Neural cell (in vitro differentiated cells): ENCODE data around the gene GPR152. TPM values are rescaled to one million over a fixed set of nuclear protein-coding genes. Genes with fewer than 3 reads are reported as not detected.

ENCODE experiments used
- H2AFZ ChIP-seq: fragments of 200-600, 300-800 bp; sonication (generic), shearing (Covaris generic); 2 replicates; pipeline ENCODE4 v1.6.0; 2014; ENCODE audit warnings: low read depth, mild to moderate bottlenecking, antibody characterized with exemption, low read length, moderate library complexity
- H3F3A ChIP-seq: fragments of 200-600 bp; shearing (Covaris generic); 2 replicates; pipeline ENCODE4 v1.6.1; 2016; ENCODE audit warnings: mild to moderate bottlenecking, moderate library complexity, mixed read lengths, antibody characterized with exemption, low read length; ENCODE audit not compliant: insufficient read depth, poor library complexity, severe bottlenecking
- H3K27ac ChIP-seq: fragments of 200-600, 300-800 bp; sonication (generic), shearing (Covaris generic); 2 replicates; pipeline ENCODE4 v1.5.1; 2014; ENCODE audit warnings: mild to moderate bottlenecking, low read length, moderate library complexity
- H3K27me3 ChIP-seq: fragments of 300-800, 200-600 bp; sonication (generic), shearing (Covaris generic); 2 replicates; pipeline ENCODE4 v1.6.0; 2014; ENCODE audit warnings: mild to moderate bottlenecking, low read depth, low read length, moderate library complexity; ENCODE audit not compliant: insufficient read depth
- H3K36me3 ChIP-seq: fragments of 300-800, 200-600 bp; sonication (generic), shearing (Covaris generic); 2 replicates; pipeline ENCODE4 v1.5.1; 2014; ENCODE audit warnings: mild to moderate bottlenecking, antibody characterized with exemption, low read length, moderate library complexity; ENCODE audit not compliant: insufficient read depth
- H3K4me2 ChIP-seq: fragments of 300-800, 200-600 bp; sonication (generic), shearing (Covaris generic); 2 replicates; pipeline ENCODE4 v1.6.0; 2014; ENCODE audit warnings: mild to moderate bottlenecking, low read length
- H3K4me3 ChIP-seq: fragments of 300-800, 200-600 bp; sonication (generic), shearing (Covaris generic); 2 replicates; pipeline ENCODE4 v1.5.1; 2014; ENCODE audit warnings: mild to moderate bottlenecking, low read length, moderate library complexity
- H3K79me2 ChIP-seq: fragments of 200-600 bp; shearing (Covaris generic); replicated peaks from 2 replicates; pipeline ENCODE4 v1.6.0; 2014; ENCODE audit warnings: mild to moderate bottlenecking, low read length, moderate library complexity; ENCODE audit not compliant: insufficient read depth
- H3K9ac ChIP-seq: fragments of 300-800, 200-600 bp; sonication (generic), shearing (Covaris generic); 2 replicates; pipeline ENCODE4 v1.6.1; 2016; ENCODE audit warnings: mild to moderate bottlenecking, low read length, mixed read lengths
- H3K9me2 ChIP-seq: fragments of 200-600 bp; shearing (Covaris generic); 2 replicates; pipeline ENCODE4 v1.6.1; 2016; ENCODE audit warnings: mild to moderate bottlenecking, low read length, mixed read lengths; ENCODE audit not compliant: insufficient read depth
- H3K9me3 ChIP-seq: fragments of 200-600, 300-800 bp; sonication (generic), shearing (Covaris generic); 2 replicates; pipeline ENCODE4 v1.6.1; 2016; ENCODE audit warnings: mild to moderate bottlenecking, mixed run types, low read length, moderate library complexity, mixed read lengths
- H4K20me1 ChIP-seq: fragments of 200-600 bp; shearing (Covaris generic); 2 replicates; pipeline ENCODE4 v1.6.1; 2016; ENCODE audit warnings: mild to moderate bottlenecking, mixed run types; ENCODE audit not compliant: insufficient read depth
- EP300 ChIP-seq: fragments of 450-650 bp; conservative IDR thresholded peaks from 2 replicates; pipeline ENCODE4 v1.6.1; 2014; ENCODE audit warnings: antibody characterized with exemption, mild to moderate bottlenecking, moderate library complexity; ENCODE audit not compliant: poor library complexity, severe bottlenecking
- EZH2 ChIP-seq: fragments of 200-600, 300-800 bp; shearing (Covaris generic), sonication (generic); IDR thresholded peaks from 2 replicates; pipeline ENCODE4 v1.6.1; 2014; ENCODE audit warnings: antibody characterized with exemption, low read length, borderline replicate concordance, mild to moderate bottlenecking; ENCODE audit not compliant: insufficient read depth, poor library complexity, severe bottlenecking
- MXI1 ChIP-seq: fragments of 450-650 bp; conservative IDR thresholded peaks from 2 replicates; pipeline ENCODE4 v1.6.1; 2014; ENCODE audit warnings: antibody characterized with exemption, mild to moderate bottlenecking; ENCODE audit not compliant: poor library complexity, severe bottlenecking
- POLR2AphosphoS5 ChIP-seq: IDR thresholded peaks from 2 replicates; pipeline ENCODE4 v1.6.1; 2012
- RAD21 ChIP-seq: fragments of 450-650 bp; conservative IDR thresholded peaks from 2 replicates; pipeline ENCODE4 v1.6.1; 2014; ENCODE audit warnings: antibody characterized with exemption, mild to moderate bottlenecking, moderate library complexity
- REST ChIP-seq: IDR thresholded peaks from 2 replicates; pipeline ENCODE4 v1.6.1; 2012; ENCODE audit warnings: borderline replicate concordance
- SMC3 ChIP-seq: fragments of 450-650 bp; conservative IDR thresholded peaks from 2 replicates; pipeline ENCODE4 v1.6.1; 2014; ENCODE audit warnings: antibody characterized with exemption, mild to moderate bottlenecking, moderate library complexity; ENCODE audit not compliant: poor library complexity
- TAF1 ChIP-seq: IDR thresholded peaks from 2 replicates; pipeline ENCODE4 v1.6.1; 2012; ENCODE audit warnings: low read depth
- polyA plus RNA-seq: library from polyadenylated mRNA; depleted of rRNA; stranded (reverse); fragments of >200 nt; gene quantifications from 2 replicates; pipeline ENCODE4 v1.2.3, GENCODE V29; 2014
- TF ChIP-seq, protein P1 (sequence below): fragments of 450-650 bp; IDR thresholded peaks from 2 replicates; pipeline ENCODE4 v1.5.1; 2014; ENCODE audit warnings: antibody characterized with exemption, mild to moderate bottlenecking, moderate library complexity; ENCODE audit not compliant: poor library complexity, severe bottlenecking

GPR152 gene
- polyA plus RNA-seq, 1 donor from 2014 or later = not detected

- H3K27me3 ChIP-seq = no peaks in the 10 kb centered on the region
- no peaks in the 10 kb centered on the region for H3F3A ChIP-seq
- H3K9ac ChIP-seq = no peak overlapping the region
- no peaks in the 10 kb centered on the region for H4K20me1 ChIP-seq
- H3K79me2 ChIP-seq = peaks cover 15% of the 10 kb centered on the region
- no peak overlapping the region for H2AFZ ChIP-seq
- no peak overlapping the region for H3K27ac ChIP-seq
- H3K4me3 ChIP-seq = no peak overlapping the region
- no peaks in the 10 kb centered on the region for H3K9me3 ChIP-seq
- H3K36me3 ChIP-seq = no peaks in the 10 kb centered on the region
- TF ChIP-seq, protein P1, sequence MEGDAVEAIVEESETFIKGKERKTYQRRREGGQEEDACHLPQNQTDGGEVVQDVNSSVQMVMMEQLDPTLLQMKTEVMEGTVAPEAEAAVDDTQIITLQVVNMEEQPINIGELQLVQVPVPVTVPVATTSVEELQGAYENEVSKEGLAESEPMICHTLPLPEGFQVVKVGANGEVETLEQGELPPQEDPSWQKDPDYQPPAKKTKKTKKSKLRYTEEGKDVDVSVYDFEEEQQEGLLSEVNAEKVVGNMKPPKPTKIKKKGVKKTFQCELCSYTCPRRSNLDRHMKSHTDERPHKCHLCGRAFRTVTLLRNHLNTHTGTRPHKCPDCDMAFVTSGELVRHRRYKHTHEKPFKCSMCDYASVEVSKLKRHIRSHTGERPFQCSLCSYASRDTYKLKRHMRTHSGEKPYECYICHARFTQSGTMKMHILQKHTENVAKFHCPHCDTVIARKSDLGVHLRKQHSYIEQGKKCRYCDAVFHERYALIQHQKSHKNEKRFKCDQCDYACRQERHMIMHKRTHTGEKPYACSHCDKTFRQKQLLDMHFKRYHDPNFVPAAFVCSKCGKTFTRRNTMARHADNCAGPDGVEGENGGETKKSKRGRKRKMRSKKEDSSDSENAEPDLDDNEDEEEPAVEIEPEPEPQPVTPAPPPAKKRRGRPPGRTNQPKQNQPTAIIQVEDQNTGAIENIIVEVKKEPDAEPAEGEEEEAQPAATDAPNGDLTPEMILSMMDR = no peak
- TF ChIP-seq POLR2AphosphoS5 (no peak), TAF1 (no peak), MXI1 (no peak), RAD21 (no peak), REST (no peak), EZH2 (no peak), SMC3 (no peak), EP300 (no peak)
- H3K4me2 ChIP-seq = no peak overlapping the region
- no peaks in the 10 kb centered on the region for H3K9me2 ChIP-seq
Measured at GRCh38 chr11:67499808-67500483, 47.4 kb upstream of the GPR152 start.

GRCh38 chr11:67498544-67498972 is 46.0 kb upstream of the GPR152 start:
- Histone ChIP-seq H3K9ac (no peak overlapping the region), H3K4me2 (no peak overlapping the region), H3F3A (no peaks in the 10 kb centered on the region), H4K20me1 (no peaks in the 10 kb centered on the region), H3K9me3 (no peaks in the 10 kb centered on the region), H3K4me3 (no peak overlapping the region), H3K27me3 (no peaks in the 10 kb centered on the region), H2AFZ (no peak overlapping the region), H3K9me2 (no peaks in the 10 kb centered on the region), H3K36me3 (no peaks in the 10 kb centered on the region), H3K79me2 (peaks cover 12% of the 10 kb centered on the region), H3K27ac (no peak overlapping the region)
- TF ChIP-seq EZH2 (no peak), RAD21 (no peak), POLR2AphosphoS5 (no peak), EP300 (no peak), SMC3 (no peak), REST (no peak)
- TF ChIP-seq, protein P1 = no peak
